ENCODE measurements around the gene PRKCQ. TPM values are rescaled to one million over a fixed set of nuclear protein-coding genes. Genes with fewer than 3 reads are reported as not detected.
A peak's percentile ranks its signal among the peaks of the same experiment; 100 is the strongest.

PRKCQ gene
- total RNA-seq, 3 donors from 2014 or later: 1.5 to 2.2 (median 1.6) TPM

- H3K36me3 ChIP-seq (ENCODE audit: low read depth): no peaks in the 10 kb centered on the region
- DNase-seq (no peak), ATAC-seq (no peak)
- H3K9me3 ChIP-seq: no peaks in the 10 kb centered on the region
- no peaks in the 10 kb centered on the region for H3K4me1 ChIP-seq (ENCODE audit: low read depth)
- no peak for TF ChIP-seq CTCF (IDR thresholded peaks at IDR 0.05)
- intact Hi-C loops (cut with DNase I, micrococcal nuclease): no loop called here
- no peak overlapping the region for H3K4me3 ChIP-seq
These were observed 18.5 kb downstream of the PRKCQ start for GRCh38 chr10:6561552-6561951.

- no peaks in the 10 kb centered on the region for H3K9me3 ChIP-seq
- H3K4me3 ChIP-seq: no peak overlapping the region
- intact Hi-C loops (cut with DNase I, micrococcal nuclease): no loop called here
- peak; percentile 33 for ATAC-seq
- no peak for DNase-seq
- H3K36me3 ChIP-seq (ENCODE audit: low read depth): no peaks in the 10 kb centered on the region
- no peak for TF ChIP-seq CTCF (IDR thresholded peaks at IDR 0.05)
- H3K4me1 ChIP-seq (ENCODE audit: low read depth): no peaks in the 10 kb centered on the region
These were observed 21.2 kb downstream of the PRKCQ start for GRCh38 chr10:6558759-6559461.

GRCh38 chr10:6558272-6558671 is 21.8 kb downstream of the PRKCQ start:
- ATAC-seq (peak; percentile 54), DNase-seq (no peak)
- TF ChIP-seq CTCF (IDR thresholded peaks at IDR 0.05): no peak
- no peaks in the 10 kb centered on the region for H3K4me1 ChIP-seq (ENCODE audit: low read depth)
- no peaks in the 10 kb centered on the region for H3K36me3 ChIP-seq (ENCODE audit: low read depth)
- intact Hi-C loops (cut with DNase I, micrococcal nuclease): no loop called here
- no peak overlapping the region for H3K4me3 ChIP-seq
- H3K9me3 ChIP-seq: no peaks in the 10 kb centered on the region

- intact Hi-C loops (cut with DNase I, micrococcal nuclease): no loop called here
- Histone ChIP-seq H3K9me3 (no peaks in the 10 kb centered on the region), H3K4me1 (ENCODE audit: low read depth) (no peaks in the 10 kb centered on the region), H3K4me3 (no peak overlapping the region), H3K36me3 (ENCODE audit: low read depth) (no peaks in the 10 kb centered on the region)
- TF ChIP-seq CTCF (IDR thresholded peaks at IDR 0.05): no peak
- no peak for ATAC-seq
- no peak for DNase-seq
These were observed 26.1 kb downstream of the PRKCQ start for GRCh38 chr10:6553937-6554336.

GRCh38 chr10:6543431-6544005 is 36.6 kb downstream of the PRKCQ start:
- H3K4me3 ChIP-seq: no peak overlapping the region
- H3K4me1 ChIP-seq (ENCODE audit: low read depth): no peaks in the 10 kb centered on the region
- ATAC-seq (peak; percentile 56), DNase-seq (peak in 2 of 3 donors; percentile 29 to 61)
- intact Hi-C loops (cut with DNase I, micrococcal nuclease): no loop called here
- H3K9me3 ChIP-seq: no peaks in the 10 kb centered on the region
- H3K36me3 ChIP-seq (ENCODE audit: low read depth): no peaks in the 10 kb centered on the region
- TF ChIP-seq CTCF (IDR thresholded peaks at IDR 0.05): no peak
